Activated B cell treated with CpG ODN at 0.5 μM for 24 hours (primary cell): Measurements from ENCODE around the gene GJB4. TPM values are rescaled to one million over a fixed set of nuclear protein-coding genes. Genes with fewer than 3 reads are reported as not detected.

Experiments used
- ATAC-seq: fragments of 200-7000 bp; cut with Tn5 transposase; one replicate; pipeline ENCODE4 v1.10.0; 2021; ENCODE audit warnings: low read depth, mild to moderate bottlenecking, moderate library complexity
- CTCF ChIA-PET: fragments of 350-600 bp; sonication (Branson Sonifier 250); formaldehyde crosslinking; loops from one replicate; lab custom pipeline; 2021; ENCODE audit warnings: antibody characterized with exemption; lab: Charles Lee
- POLR2A ChIA-PET: fragments of 350-600 bp; sonication (Branson Sonifier 250); formaldehyde crosslinking; loops from one replicate; lab custom pipeline; 2021; ENCODE audit warnings: antibody characterized with exemption; lab: Charles Lee
- DNase-seq: peaks from one replicate; pipeline ENCODE4 v3.0.0; 2022
- H3K27ac Mint-ChIP-seq: one replicate; pipeline ENCODE4 v1.8.0; 2020; ENCODE audit warnings: mixed read lengths
- H3K27me3 Mint-ChIP-seq: one replicate; pipeline ENCODE4 v1.8.0; 2021; ENCODE audit warnings: mixed read lengths
- H3K36me3 Mint-ChIP-seq: one replicate; pipeline ENCODE4 v1.8.0; 2021; ENCODE audit warnings: low read depth, mixed read lengths
- H3K4me1 Mint-ChIP-seq: one replicate; pipeline ENCODE4 v1.8.0; 2021; ENCODE audit warnings: mixed read lengths
- H3K4me3 Mint-ChIP-seq: one replicate; pipeline ENCODE4 v1.8.0; 2020; ENCODE audit warnings: mild to moderate bottlenecking, mixed read lengths
- H3K9me3 Mint-ChIP-seq: one replicate; pipeline ENCODE4 v1.8.0; 2020; ENCODE audit warnings: mixed read lengths
- intact Hi-C: fragments of 100-400 bp; cut with micrococcal nuclease; formaldehyde crosslinking; loops from one replicate; pipeline ENCODE4 v1.15.1; 2024
- total RNA-seq: library from RNA; stranded (reverse); gene quantifications from 2 replicates; pipeline ENCODE4 v1.2.3, GENCODE V29; 2022
- TF ChIP-seq, protein P1 (sequence below): fragments of 200-600 bp; IDR thresholded peaks from one replicate; pipeline ENCODE4 v1.8.0; 2022; ENCODE audit warnings: antibody characterized with exemption, mild to moderate bottlenecking

GJB4 gene
- total RNA-seq, 1 donor from 2014 or later = not detected

DNA sequence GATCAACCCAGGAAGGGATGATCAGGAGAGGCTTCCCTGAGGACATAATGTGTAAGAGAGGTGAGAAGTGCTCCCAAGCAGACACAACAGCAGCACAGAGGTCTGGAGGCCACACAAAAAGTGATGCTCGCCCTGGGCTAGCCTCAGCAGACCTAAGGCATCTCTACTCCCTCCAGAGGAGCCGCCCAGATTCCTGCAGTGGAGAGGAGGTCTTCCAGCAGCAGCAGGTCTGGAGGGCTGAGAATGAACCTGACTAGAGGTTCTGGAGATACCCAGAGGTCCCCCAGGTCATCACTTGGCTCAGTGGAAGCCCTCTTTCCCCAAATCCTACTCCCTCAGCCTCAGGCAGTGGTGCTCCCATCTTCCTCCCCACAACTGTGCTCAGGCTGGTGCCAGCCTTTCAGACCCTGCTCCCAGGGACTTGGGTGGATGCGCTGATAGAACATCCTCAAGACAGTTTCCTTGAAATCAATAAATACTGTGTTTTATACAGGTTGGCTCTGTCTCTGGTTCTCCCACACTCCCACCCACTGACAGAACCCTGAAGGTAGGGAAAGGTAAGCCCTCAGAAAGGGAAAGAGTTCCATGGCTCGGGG lies 26.4 kb downstream of the GJB4 start:
- DNase-seq (no peak), ATAC-seq (no peak)
- ChIA-PET CTCF (interaction anchor here (0.7 to 1.2 kb wide), 4 partner anchors 18 to 81 kb away, joined by 3 to 8 read pairs (median 4); no protein-coding TSS in a partner anchor), POLR2A (interaction anchor here (0.9 kb wide), 1 partner anchor 199 kb away, joined by 3 read pairs; the partner anchor contains the start of gene TMEM35B)
- intact Hi-C loops = loop anchor here (1.0 kb wide), 2 partner anchors 66 to 80 kb away; no protein-coding TSS in a partner anchor
- Mint-ChIP-seq H3K9me3 (no peaks in the 10 kb centered on the region), H3K27me3 (peaks cover 48% of the 10 kb centered on the region), H3K36me3 (no peaks in the 10 kb centered on the region), H3K4me3 (no peak overlapping the region), H3K27ac (no peak overlapping the region), H3K4me1 (peaks cover 3% of the 10 kb centered on the region)
- TF ChIP-seq, protein P1, sequence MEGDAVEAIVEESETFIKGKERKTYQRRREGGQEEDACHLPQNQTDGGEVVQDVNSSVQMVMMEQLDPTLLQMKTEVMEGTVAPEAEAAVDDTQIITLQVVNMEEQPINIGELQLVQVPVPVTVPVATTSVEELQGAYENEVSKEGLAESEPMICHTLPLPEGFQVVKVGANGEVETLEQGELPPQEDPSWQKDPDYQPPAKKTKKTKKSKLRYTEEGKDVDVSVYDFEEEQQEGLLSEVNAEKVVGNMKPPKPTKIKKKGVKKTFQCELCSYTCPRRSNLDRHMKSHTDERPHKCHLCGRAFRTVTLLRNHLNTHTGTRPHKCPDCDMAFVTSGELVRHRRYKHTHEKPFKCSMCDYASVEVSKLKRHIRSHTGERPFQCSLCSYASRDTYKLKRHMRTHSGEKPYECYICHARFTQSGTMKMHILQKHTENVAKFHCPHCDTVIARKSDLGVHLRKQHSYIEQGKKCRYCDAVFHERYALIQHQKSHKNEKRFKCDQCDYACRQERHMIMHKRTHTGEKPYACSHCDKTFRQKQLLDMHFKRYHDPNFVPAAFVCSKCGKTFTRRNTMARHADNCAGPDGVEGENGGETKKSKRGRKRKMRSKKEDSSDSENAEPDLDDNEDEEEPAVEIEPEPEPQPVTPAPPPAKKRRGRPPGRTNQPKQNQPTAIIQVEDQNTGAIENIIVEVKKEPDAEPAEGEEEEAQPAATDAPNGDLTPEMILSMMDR = no peak

DNA sequence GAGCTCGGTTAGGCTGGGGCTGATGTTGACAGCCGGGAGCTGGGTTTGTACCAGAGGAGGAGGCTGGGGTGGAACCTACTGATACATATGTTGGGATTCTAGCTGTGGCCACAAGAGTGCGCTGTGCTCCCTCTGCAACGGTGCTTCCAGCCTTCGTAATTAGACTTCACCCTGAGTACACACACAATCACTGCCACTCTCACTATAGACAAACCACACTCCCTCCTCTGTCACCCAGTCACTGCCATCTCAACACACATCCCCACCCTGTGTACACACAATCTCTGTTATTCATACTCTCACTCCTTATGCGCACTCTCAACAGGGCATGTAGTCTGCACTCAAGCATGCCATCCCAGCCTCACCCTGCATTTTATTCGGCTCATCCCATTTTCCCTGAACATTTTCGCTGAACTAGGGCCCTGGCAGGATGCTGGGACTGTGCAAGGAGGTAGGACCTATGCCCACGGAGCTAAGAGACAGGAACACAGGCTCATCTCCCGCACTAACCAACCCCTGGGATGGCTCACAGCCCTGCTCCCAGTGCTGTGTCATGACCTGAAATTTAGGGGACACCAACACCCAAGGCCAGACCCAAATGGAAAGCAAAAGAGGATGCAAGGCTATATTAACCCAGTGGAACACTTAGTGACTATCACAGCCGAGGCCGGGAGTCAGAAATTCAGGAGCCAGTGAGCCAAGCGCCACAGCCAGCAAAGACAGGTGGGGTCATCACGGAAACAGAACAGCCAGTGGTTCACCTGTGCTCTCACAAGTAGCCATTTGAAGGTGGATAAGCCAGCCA lies 27.2 kb downstream of the GJB4 start:
- ChIA-PET CTCF (interaction anchor here (0.7 to 1.5 kb wide), 5 partner anchors 10 to 80 kb away, joined by 3 to 8 read pairs (median 4); no protein-coding TSS in a partner anchor), POLR2A (interaction anchor here (0.9 kb wide), 1 partner anchor 198 kb away, joined by 3 read pairs; the partner anchor contains the start of gene TMEM35B)
- Mint-ChIP-seq H3K4me3 (no peak overlapping the region), H3K9me3 (no peaks in the 10 kb centered on the region), H3K36me3 (no peaks in the 10 kb centered on the region), H3K27me3 (peaks cover 52% of the 10 kb centered on the region), H3K4me1 (peaks cover 7% of the 10 kb centered on the region), H3K27ac (no peak overlapping the region)
- ATAC-seq = peak; percentile 82
- intact Hi-C loops = loop anchor here (1.0 kb wide), 2 partner anchors 66 to 80 kb away; no protein-coding TSS in a partner anchor
- TF ChIP-seq, protein P1 = no peak
- no peak for DNase-seq

DNA sequence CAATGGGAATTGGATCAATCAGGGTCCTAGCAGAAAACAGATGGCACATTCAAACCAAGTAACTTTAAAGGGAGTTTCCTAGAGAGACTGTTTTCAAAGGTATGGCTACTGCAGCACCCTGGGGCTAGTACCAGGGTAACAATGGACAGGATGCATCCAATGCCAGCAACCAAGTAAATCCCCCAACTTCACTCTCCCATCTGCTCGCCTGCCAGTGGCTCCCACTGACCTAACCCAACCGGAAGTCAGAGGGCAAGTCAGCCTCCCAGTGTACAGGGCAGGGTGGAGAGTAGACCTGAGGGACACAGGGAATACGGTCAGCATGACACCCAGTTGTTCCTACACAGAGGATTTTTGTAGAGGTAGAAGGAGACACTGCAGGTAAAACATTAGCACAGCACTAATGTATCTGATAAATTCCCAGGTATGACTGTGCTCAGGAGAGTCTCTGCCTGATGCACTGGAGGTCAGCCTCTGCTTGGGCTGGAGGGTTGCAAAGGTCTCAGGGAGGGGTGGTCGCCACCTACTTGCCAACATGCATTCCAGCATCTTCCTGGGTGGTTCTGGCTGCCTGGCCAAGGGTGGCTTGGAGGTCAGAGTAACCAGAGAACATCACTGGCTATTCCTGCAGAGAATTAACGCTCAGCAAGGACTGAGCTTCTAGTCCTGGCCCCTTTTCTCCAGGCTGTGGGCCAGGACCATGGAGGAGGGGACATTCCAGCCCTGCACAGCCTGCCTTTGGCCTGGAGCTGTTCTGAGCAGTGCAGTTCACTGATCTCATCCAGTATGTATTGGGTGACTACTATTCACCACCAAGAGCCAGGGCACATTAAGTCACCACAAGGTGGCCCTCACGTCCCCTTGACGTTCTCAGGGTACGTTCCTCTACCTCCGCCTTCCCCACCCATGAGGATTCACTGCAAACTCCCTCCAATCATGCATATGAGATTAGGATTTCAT lies 28.2 kb downstream of the GJB4 start:
- intact Hi-C loops = no loop called here
- peaks cover 17% of the 10 kb centered on the region for H3K4me1 Mint-ChIP-seq
- CTCF ChIA-PET = interaction anchor here (1.5 kb wide), 1 partner anchor 9 kb away, joined by 3 read pairs; no protein-coding TSS in a partner anchor
- TF ChIP-seq, protein P1 = no peak
- H3K36me3 Mint-ChIP-seq = no peaks in the 10 kb centered on the region
- ATAC-seq (no peak), DNase-seq (no peak)
- no peak overlapping the region for H3K27ac Mint-ChIP-seq
- POLR2A ChIA-PET = no interaction called here
- peaks cover 53% of the 10 kb centered on the region for H3K27me3 Mint-ChIP-seq
- no peaks in the 10 kb centered on the region for H3K9me3 Mint-ChIP-seq
- no peak overlapping the region for H3K4me3 Mint-ChIP-seq

DNA sequence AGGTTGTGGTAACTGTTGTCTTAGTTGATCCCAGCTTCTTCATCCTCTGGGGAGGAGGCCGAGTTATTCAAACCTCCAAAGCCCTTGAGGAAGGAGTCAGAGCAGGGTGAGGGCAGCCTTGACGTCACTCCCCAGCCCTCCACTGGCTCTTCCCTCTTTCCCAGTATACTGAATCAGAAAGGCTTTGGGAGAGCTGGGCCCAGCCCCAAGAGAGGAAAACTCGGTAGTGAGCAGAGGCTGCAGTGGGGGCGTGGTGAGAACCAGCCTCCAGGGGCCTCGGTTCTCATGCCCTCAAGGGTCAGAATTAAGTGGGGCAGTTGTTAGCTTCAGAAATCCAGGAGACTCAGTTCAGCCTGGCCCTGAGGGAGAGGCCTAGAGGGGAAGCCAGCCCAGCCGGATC lies 31.4 kb downstream of the GJB4 start:
- H3K9me3 Mint-ChIP-seq = no peaks in the 10 kb centered on the region
- ATAC-seq (no peak), DNase-seq (no peak)
- intact Hi-C loops = no loop called here
- no peak overlapping the region for H3K4me3 Mint-ChIP-seq
- no peaks in the 10 kb centered on the region for H3K36me3 Mint-ChIP-seq
- no peak overlapping the region for H3K27ac Mint-ChIP-seq
- ChIA-PET POLR2A (no interaction called here), CTCF (interaction anchor here (1.4 kb wide), 1 partner anchor 61 kb away, joined by 3 read pairs; no protein-coding TSS in a partner anchor)
- H3K4me1 Mint-ChIP-seq = peaks cover 17% of the 10 kb centered on the region
- TF ChIP-seq, protein P1 = no peak
- peaks cover 38% of the 10 kb centered on the region for H3K27me3 Mint-ChIP-seq
